ENCODE measurements around the gene NSG2.

DNA sequence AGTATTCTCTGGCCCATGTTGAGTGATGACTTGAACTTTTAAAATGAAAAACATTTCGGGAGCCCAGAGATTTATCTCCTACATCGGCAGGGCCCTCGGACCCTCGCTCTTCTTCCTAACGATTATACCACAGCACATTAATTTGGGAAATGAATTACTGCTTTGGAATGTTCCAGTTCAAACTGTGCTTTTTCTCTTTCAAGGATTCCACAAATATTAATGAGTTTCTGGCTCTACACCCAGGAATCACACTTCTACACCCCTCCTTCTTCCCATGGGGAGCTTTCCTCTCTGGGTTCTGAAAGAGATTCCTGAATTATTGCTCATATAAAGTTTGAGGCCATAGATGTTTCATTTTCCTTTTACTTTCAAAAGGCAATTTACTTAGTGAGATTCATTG is 41.2 kb downstream of the NSG2 start:
- TF ChIP-seq, protein P1, sequence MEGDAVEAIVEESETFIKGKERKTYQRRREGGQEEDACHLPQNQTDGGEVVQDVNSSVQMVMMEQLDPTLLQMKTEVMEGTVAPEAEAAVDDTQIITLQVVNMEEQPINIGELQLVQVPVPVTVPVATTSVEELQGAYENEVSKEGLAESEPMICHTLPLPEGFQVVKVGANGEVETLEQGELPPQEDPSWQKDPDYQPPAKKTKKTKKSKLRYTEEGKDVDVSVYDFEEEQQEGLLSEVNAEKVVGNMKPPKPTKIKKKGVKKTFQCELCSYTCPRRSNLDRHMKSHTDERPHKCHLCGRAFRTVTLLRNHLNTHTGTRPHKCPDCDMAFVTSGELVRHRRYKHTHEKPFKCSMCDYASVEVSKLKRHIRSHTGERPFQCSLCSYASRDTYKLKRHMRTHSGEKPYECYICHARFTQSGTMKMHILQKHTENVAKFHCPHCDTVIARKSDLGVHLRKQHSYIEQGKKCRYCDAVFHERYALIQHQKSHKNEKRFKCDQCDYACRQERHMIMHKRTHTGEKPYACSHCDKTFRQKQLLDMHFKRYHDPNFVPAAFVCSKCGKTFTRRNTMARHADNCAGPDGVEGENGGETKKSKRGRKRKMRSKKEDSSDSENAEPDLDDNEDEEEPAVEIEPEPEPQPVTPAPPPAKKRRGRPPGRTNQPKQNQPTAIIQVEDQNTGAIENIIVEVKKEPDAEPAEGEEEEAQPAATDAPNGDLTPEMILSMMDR (IDR thresholded peaks at IDR 0.05) = no peak
- TF ChIP-seq POLR2A (IDR thresholded peaks at IDR 0.05; ENCODE audit: low read depth) (no peak), POLR2AphosphoS5 (IDR thresholded peaks at IDR 0.05) (no peak)

Measured in esophagus muscularis mucosa (tissue), 3 donors.